NB4 (cell line): ENCODE data around the gene CYP4F11.
A peak's percentile ranks its signal among the peaks of the same experiment; 100 is the strongest.

Source experiments
- DNase-seq: peaks from one replicate; pipeline ENCODE4 v3.0.0; 2010; ENCODE audit warnings: low read depth
- H3K4me3 ChIP-seq: one replicate; pipeline ENCODE4 v1.5.1; 2011; ENCODE audit warnings: mild to moderate bottlenecking, low read depth, low read length, moderate library complexity
- CTCF ChIP-seq: IDR thresholded peaks from one replicate; pipeline ENCODE4 v1.5.1; 2012; ENCODE audit warnings: low read depth, low read length
- MAX ChIP-seq: IDR thresholded peaks from 2 replicates; pipeline ENCODE4 v1.6.1; 2011; ENCODE audit warnings: low read depth, low read length
- MYC ChIP-seq: IDR thresholded peaks from 2 replicates; pipeline ENCODE4 v1.6.1; 2011; ENCODE audit warnings: low read depth, low read length
- POLR2A ChIP-seq: IDR thresholded peaks from 2 replicates; pipeline ENCODE4 v1.6.1; 2011; ENCODE audit warnings: mild to moderate bottlenecking; ENCODE audit not compliant: insufficient read length; ENCODE audit errors: extremely low read depth

The CYP4F11 gene

GRCh38 chr19:15871570-15871969, 62.8 kb downstream of the CYP4F11 start:
- DNase-seq: no peak
- TF ChIP-seq POLR2A: no peak
- no peak for TF ChIP-seq CTCF
- H3K4me3 ChIP-seq: no peak overlapping the region

- H3K4me3 ChIP-seq: peak overlapping the region; percentile 48
- DNase-seq: peak; percentile 82
- TF ChIP-seq MAX: peak; percentile 35; the same call in 1 of the 2 replicates
- TF ChIP-seq POLR2A: no peak
- peak; percentile 46; the same call in 1 of the 2 replicates for TF ChIP-seq MYC
- TF ChIP-seq CTCF: no peak
These were observed 64.5 kb downstream of the CYP4F11 start for GRCh38 chr19:15869873-15870272.

- TF ChIP-seq MYC (peak; percentile 74), CTCF (peak; percentile 69), MAX (peak; percentile 63), POLR2A (peak; percentile 45)
- no peak overlapping the region for H3K4me3 ChIP-seq
- peak; percentile 98 for DNase-seq
These were observed 65.2 kb downstream of the CYP4F11 start for GRCh38 chr19:15869109-15869555.

GRCh38 chr19:15866636-15867035, 67.7 kb downstream of the CYP4F11 start:
- peak; percentile 33 for DNase-seq
- H3K4me3 ChIP-seq: no peak overlapping the region
- TF ChIP-seq CTCF: no peak

- no peak overlapping the region for H3K4me3 ChIP-seq
- no peak for DNase-seq
- TF ChIP-seq MYC: no peak
- no peak for TF ChIP-seq POLR2A
- TF ChIP-seq MAX: no peak
- no peak for TF ChIP-seq CTCF
These were observed 69.5 kb downstream of the CYP4F11 start for GRCh38 chr19:15864824-15865223.

GRCh38 chr19:15863272-15863671, 71.1 kb downstream of the CYP4F11 start:
- DNase-seq: peak; percentile 47
- H3K4me3 ChIP-seq: no peak overlapping the region
- no peak for TF ChIP-seq CTCF
- no peak for TF ChIP-seq POLR2A
- no peak for TF ChIP-seq MYC
- no peak for TF ChIP-seq MAX
